Activated naive CD8-positive, alpha-beta T cell treated with anti-CD3 and anti-CD28 coated beads, Interleukin-2, amount 10 ng/mL, durations not matched to agents 7 days and 5 days (primary cell): Measurements from ENCODE around the gene TRIM26. TPM values are rescaled to one million over a fixed set of nuclear protein-coding genes. Genes with fewer than 3 reads are reported as not detected.

ENCODE experiments used
- ATAC-seq: fragments of 150-1000 bp; cut with Tn5 transposase; one replicate; pipeline ENCODE4 v1.10.0; 2021; ENCODE audit warnings: low read depth, moderate library complexity
- POLR2A ChIA-PET: fragments of 350-600 bp; sonication (Branson Sonifier 250); formaldehyde crosslinking; loops from one replicate; lab custom pipeline; 2021; ENCODE audit warnings: antibody characterized with exemption; lab: Charles Lee
- DNase-seq: peaks from one replicate; pipeline ENCODE4 v3.0.0; 2021
- H3K27ac Mint-ChIP-seq: one replicate; pipeline ENCODE4 v1.8.0; 2022; ENCODE audit warnings: mild to moderate bottlenecking, mixed read lengths
- H3K27me3 Mint-ChIP-seq: one replicate; pipeline ENCODE4 v1.8.0; 2022; ENCODE audit warnings: mild to moderate bottlenecking, moderate library complexity, mixed read lengths
- H3K36me3 Mint-ChIP-seq: one replicate; pipeline ENCODE4 v1.8.0; 2021; ENCODE audit warnings: mild to moderate bottlenecking, mixed read lengths
- H3K4me1 Mint-ChIP-seq: one replicate; pipeline ENCODE4 v1.8.0; 2021; ENCODE audit warnings: mixed read lengths
- H3K4me3 Mint-ChIP-seq: one replicate; pipeline ENCODE4 v1.8.0; 2022; ENCODE audit warnings: mild to moderate bottlenecking, moderate library complexity, mixed read lengths
- H3K9me3 Mint-ChIP-seq: one replicate; pipeline ENCODE4 v1.8.0; 2021; ENCODE audit warnings: mixed read lengths
- total RNA-seq, 2 experiments: library from RNA; stranded (reverse); gene quantifications; one replicate each; pipeline ENCODE4 v1.2.3, GENCODE V29; 2021

TRIM26 gene
- total RNA-seq, 2 experiments from 2014 or later: 75.5 to 79.3 TPM

- H3K27me3 Mint-ChIP-seq: no peaks in the 10 kb centered on the region
- no peak overlapping the region for H3K27ac Mint-ChIP-seq
- DNase-seq (no peak), ATAC-seq (no peak)
- POLR2A ChIA-PET: no interaction called here
- H3K4me3 Mint-ChIP-seq: no peak overlapping the region
- H3K36me3 Mint-ChIP-seq: peaks cover 19% of the 10 kb centered on the region
- H3K9me3 Mint-ChIP-seq: no peaks in the 10 kb centered on the region
- H3K4me1 Mint-ChIP-seq: peaks cover 22% of the 10 kb centered on the region
These were observed 10.8 kb downstream of the TRIM26 start for GRCh38 chr6:30202366-30202765.

GRCh38 chr6:30200551-30201281 lies 12.5 kb downstream of the TRIM26 start:
- H3K27ac Mint-ChIP-seq: no peak overlapping the region
- H3K9me3 Mint-ChIP-seq: no peaks in the 10 kb centered on the region
- peaks cover 23% of the 10 kb centered on the region for H3K36me3 Mint-ChIP-seq
- POLR2A ChIA-PET: no interaction called here
- H3K27me3 Mint-ChIP-seq: no peaks in the 10 kb centered on the region
- DNase-seq (no peak), ATAC-seq (no peak)
- H3K4me3 Mint-ChIP-seq: no peak overlapping the region
- peaks cover 16% of the 10 kb centered on the region for H3K4me1 Mint-ChIP-seq

GRCh38 chr6:30198166-30199084 lies 14.8 kb downstream of the TRIM26 start:
- POLR2A ChIA-PET: interaction anchor here (1.0 to 1.1 kb wide), 2 partner anchors 9 to 15 kb away, joined by 3 to 6 read pairs; partner anchors contain the start of gene TRIM26
- H3K27me3 Mint-ChIP-seq: no peaks in the 10 kb centered on the region
- peaks cover 28% of the 10 kb centered on the region for H3K36me3 Mint-ChIP-seq
- H3K4me3 Mint-ChIP-seq: no peak overlapping the region
- no peak overlapping the region for H3K27ac Mint-ChIP-seq
- peaks cover 15% of the 10 kb centered on the region for H3K4me1 Mint-ChIP-seq
- DNase-seq: no peak
- peak; percentile 30 for ATAC-seq
- H3K9me3 Mint-ChIP-seq: no peaks in the 10 kb centered on the region

- peaks cover 30% of the 10 kb centered on the region for H3K36me3 Mint-ChIP-seq
- H3K9me3 Mint-ChIP-seq: no peaks in the 10 kb centered on the region
- DNase-seq: no peak
- H3K27me3 Mint-ChIP-seq: no peaks in the 10 kb centered on the region
- POLR2A ChIA-PET: no interaction called here
- no peak overlapping the region for H3K4me3 Mint-ChIP-seq
- no peak for ATAC-seq
- H3K4me1 Mint-ChIP-seq: peaks cover 9% of the 10 kb centered on the region
- H3K27ac Mint-ChIP-seq: no peak overlapping the region
These were observed 16.8 kb downstream of the TRIM26 start for GRCh38 chr6:30196376-30196775.

- Mint-ChIP-seq H3K4me3 (no peak overlapping the region), H3K9me3 (no peaks in the 10 kb centered on the region), H3K4me1 (peaks cover 5% of the 10 kb centered on the region), H3K27ac (peak overlapping the region; percentile 19), H3K27me3 (no peaks in the 10 kb centered on the region), H3K36me3 (peaks cover 31% of the 10 kb centered on the region)
- ATAC-seq: no peak
- POLR2A ChIA-PET: no interaction called here
- no peak for DNase-seq
These were observed 17.3 kb downstream of the TRIM26 start for GRCh38 chr6:30195951-30196350.

- ATAC-seq (no peak), DNase-seq (no peak)
- Mint-ChIP-seq H3K36me3 (peaks cover 30% of the 10 kb centered on the region), H3K9me3 (no peaks in the 10 kb centered on the region), H3K4me3 (no peak overlapping the region), H3K27me3 (no peaks in the 10 kb centered on the region), H3K4me1 (peaks cover 2% of the 10 kb centered on the region), H3K27ac (peak overlapping the region; percentile 15)
- POLR2A ChIA-PET: no interaction called here
These were observed 18.2 kb downstream of the TRIM26 start for GRCh38 chr6:30194797-30195690.

GRCh38 chr6:30192076-30192475 lies 21.1 kb downstream of the TRIM26 start:
- H3K27me3 Mint-ChIP-seq: no peaks in the 10 kb centered on the region
- H3K9me3 Mint-ChIP-seq: no peaks in the 10 kb centered on the region
- DNase-seq: no peak
- ATAC-seq: no peak
- POLR2A ChIA-PET: no interaction called here
- H3K36me3 Mint-ChIP-seq: peaks cover 28% of the 10 kb centered on the region
- H3K4me3 Mint-ChIP-seq: no peak overlapping the region
- H3K4me1 Mint-ChIP-seq: no peaks in the 10 kb centered on the region
- H3K27ac Mint-ChIP-seq: no peak overlapping the region

GRCh38 chr6:30188541-30188940 lies 24.7 kb downstream of the TRIM26 start:
- ATAC-seq (no peak), DNase-seq (no peak)
- no peaks in the 10 kb centered on the region for H3K9me3 Mint-ChIP-seq
- no peak overlapping the region for H3K4me3 Mint-ChIP-seq
- H3K36me3 Mint-ChIP-seq: peaks cover 42% of the 10 kb centered on the region
- H3K27me3 Mint-ChIP-seq: no peaks in the 10 kb centered on the region
- no peaks in the 10 kb centered on the region for H3K4me1 Mint-ChIP-seq
- no peak overlapping the region for H3K27ac Mint-ChIP-seq
- POLR2A ChIA-PET: interaction anchor here (0.5 kb wide), 1 partner anchor 10 kb away, joined by 5 read pairs; no protein-coding TSS in a partner anchor

GRCh38 chr6:30185846-30186484 lies 27.2 kb downstream of the TRIM26 start:
- no peak for ATAC-seq
- Mint-ChIP-seq H3K4me3 (no peak overlapping the region), H3K27me3 (no peaks in the 10 kb centered on the region), H3K9me3 (peaks cover 5% of the 10 kb centered on the region), H3K36me3 (peaks cover 35% of the 10 kb centered on the region), H3K4me1 (no peaks in the 10 kb centered on the region), H3K27ac (no peak overlapping the region)
- POLR2A ChIA-PET: no interaction called here
- no peak for DNase-seq

GRCh38 chr6:30184417-30185031 lies 28.7 kb downstream of the TRIM26 start:
- no peak for ATAC-seq
- POLR2A ChIA-PET: no interaction called here
- Mint-ChIP-seq H3K36me3 (peaks cover 29% of the 10 kb centered on the region), H3K4me3 (no peak overlapping the region), H3K9me3 (peaks cover 11% of the 10 kb centered on the region), H3K27me3 (peaks cover 5% of the 10 kb centered on the region), H3K4me1 (no peaks in the 10 kb centered on the region), H3K27ac (no peak overlapping the region)
- DNase-seq: no peak

GRCh38 chr6:30180145-30180544 lies 33.1 kb downstream of the TRIM26 start:
- H3K27ac Mint-ChIP-seq: no peak overlapping the region
- peaks cover 46% of the 10 kb centered on the region for H3K27me3 Mint-ChIP-seq
- ATAC-seq: no peak
- peaks cover 2% of the 10 kb centered on the region for H3K4me1 Mint-ChIP-seq
- peaks cover 14% of the 10 kb centered on the region for H3K9me3 Mint-ChIP-seq
- H3K36me3 Mint-ChIP-seq: peaks cover 13% of the 10 kb centered on the region
- no peak overlapping the region for H3K4me3 Mint-ChIP-seq
- no peak for DNase-seq
- POLR2A ChIA-PET: no interaction called here

- DNase-seq: no peak
- H3K27ac Mint-ChIP-seq: no peak overlapping the region
- H3K9me3 Mint-ChIP-seq: peaks cover 14% of the 10 kb centered on the region
- H3K4me1 Mint-ChIP-seq: peaks cover 2% of the 10 kb centered on the region
- peaks cover 57% of the 10 kb centered on the region for H3K27me3 Mint-ChIP-seq
- POLR2A ChIA-PET: interaction anchor here (0.7 kb wide), 1 partner anchor 10 kb away, joined by 5 read pairs; no protein-coding TSS in a partner anchor
- peaks cover 5% of the 10 kb centered on the region for H3K36me3 Mint-ChIP-seq
- H3K4me3 Mint-ChIP-seq: no peak overlapping the region
- no peak for ATAC-seq
These were observed 34.4 kb downstream of the TRIM26 start for GRCh38 chr6:30178837-30179236.
